K562 (cell line): ENCODE results near the gene CDC5L. TPM values are rescaled to one million over a fixed set of nuclear protein-coding genes. Genes with fewer than 3 reads are reported as not detected.

Source experiments
- BCLAF1 ChIP-seq, 2 experiments: fragments of 450-650 bp in 1 of 2; IDR thresholded peaks; 2 replicates each; pipeline ENCODE4 v1.6.1; 2011 to 2017; ENCODE audit warnings: low read depth in 2 of 2, antibody characterized with exemption in 1 of 2, borderline replicate concordance in 1 of 2, low read length in 1 of 2, mild to moderate bottlenecking in 1 of 2, mixed read lengths in 1 of 2; ENCODE audit not compliant: control insufficient read depth in 1 of 2
- CBFA2T3 ChIP-seq: fragments of 450-650 bp; IDR thresholded peaks from 2 replicates; pipeline ENCODE4 v1.6.1; 2017
- CBX2 ChIP-seq: fragments of 200-600 bp; sonication (generic); IDR thresholded peaks from one replicate; pipeline ENCODE4 v1.6.1; 2012; ENCODE audit warnings: mild to moderate bottlenecking, low read length, inconsistent platforms; ENCODE audit not compliant: insufficient read depth, poor library complexity, severe bottlenecking
- GABPA ChIP-seq: fragments of 200-800 bp; sonication (Bioruptor generic); conservative IDR thresholded peaks from 2 replicates; pipeline ENCODE4 v1.6.1; 2016; ENCODE audit warnings: low read depth, missing genetic modification characterization, missing compliant biosample characterization
- HDAC3 ChIP-seq: fragments of 450-650 bp; IDR thresholded peaks from 2 replicates; pipeline ENCODE4 v1.6.1; 2018; ENCODE audit warnings: borderline replicate concordance, mild to moderate bottlenecking, moderate library complexity; ENCODE audit not compliant: partially characterized antibody
- HSF4 ChIP-seq: fragments of 250-450 bp; sonication (Bioruptor Pico); IDR thresholded peaks from 2 replicates; pipeline ENCODE4 v2.1.2; 2022; ENCODE audit warnings: mild to moderate bottlenecking, moderate library complexity, borderline replicate concordance
- IRF9 ChIP-seq: fragments of 450-650 bp; IDR thresholded peaks from 2 replicates; pipeline ENCODE4 v1.6.1; 2016; ENCODE audit warnings: missing biosample characterization, missing genetic modification characterization
- KLF13 ChIP-seq: fragments of 450-650 bp; IDR thresholded peaks from 2 replicates; pipeline ENCODE4 v1.6.1; 2016; ENCODE audit warnings: missing genetic modification characterization, low read depth, mild to moderate bottlenecking, missing compliant biosample characterization, moderate library complexity, borderline replicate concordance
- LEF1 ChIP-seq: fragments of 450-650 bp; IDR thresholded peaks from 2 replicates; pipeline ENCODE4 v1.6.1; 2016; ENCODE audit warnings: mild to moderate bottlenecking
- MAFK ChIP-seq: IDR thresholded peaks from 2 replicates; pipeline ENCODE4 v1.6.1; 2011; ENCODE audit warnings: low read length, improper control_type of control experiment
- NCOA4 ChIP-seq: fragments of 450-650 bp; IDR thresholded peaks from 2 replicates; pipeline ENCODE4 v1.6.1; 2018; ENCODE audit warnings: mild to moderate bottlenecking; ENCODE audit not compliant: partially characterized antibody
- NR0B1 ChIP-seq: fragments of 450-650 bp; IDR thresholded peaks from one replicate; pipeline ENCODE4 v1.6.1; 2018; ENCODE audit warnings: mild to moderate bottlenecking, moderate library complexity; ENCODE audit not compliant: partially characterized antibody
- NRF1 ChIP-seq, 2 experiments: fragments of 450-650 bp; IDR thresholded peaks in 1 of 2; conservative IDR thresholded peaks in 1 of 2; 2 replicates each; pipeline ENCODE4 v1.6.1; 2014; ENCODE audit warnings: mild to moderate bottlenecking in 2 of 2
- PTRF ChIP-seq: fragments of 450-650 bp; IDR thresholded peaks from 2 replicates; pipeline ENCODE4 v1.6.1; 2016; ENCODE audit warnings: mild to moderate bottlenecking, missing genetic modification characterization, missing compliant biosample characterization
- RBM14 ChIP-seq: fragments of 200-400 bp; formaldehyde crosslinking; IDR thresholded peaks from 2 replicates; pipeline ENCODE4 v1.6.1; 2018; ENCODE audit warnings: low read depth, mild to moderate bottlenecking, low read length, moderate library complexity, borderline replicate concordance; ENCODE audit not compliant: insufficient read depth
- SIX5 ChIP-seq, 2 experiments: IDR thresholded peaks; 2 replicates each; pipeline ENCODE4 v1.6.1; 2011; ENCODE audit warnings: low read length in 2 of 2, borderline replicate concordance in 1 of 2, low read depth in 1 of 2, mild to moderate bottlenecking in 1 of 2, moderate library complexity in 1 of 2; ENCODE audit not compliant: insufficient read depth in 1 of 2
- TRIM28 ChIP-seq: fragments of 450-650 bp; IDR thresholded peaks from 2 replicates; pipeline ENCODE4 v1.6.1; 2017
- USF2 ChIP-seq: sonication (generic); formaldehyde crosslinking; IDR thresholded peaks from 2 replicates; pipeline ENCODE4 v1.5.0; 2020; ENCODE audit warnings: missing genetic modification reagents
- ZBTB33 ChIP-seq: sonication (generic); formaldehyde crosslinking; IDR thresholded peaks from 2 replicates; pipeline ENCODE4 v1.8.1; 2023; ENCODE audit warnings: mild to moderate bottlenecking, missing genetic modification reagents
- ZNF143 ChIP-seq: sonication (generic); formaldehyde crosslinking; IDR thresholded peaks from 2 replicates; pipeline ENCODE4 v1.9.0; 2022; ENCODE audit warnings: mild to moderate bottlenecking, missing genetic modification reagents
- polyA plus RNA-seq, 8 experiments: library from polyadenylated mRNA; depleted of rRNA in 4 of 8; stranded (reverse) in 5 of 8; unstranded in 3 of 8; fragments of >200 nt; fragmentation: Nextera tagmentation in 2 of 8; fragmentation: Illumina TruSeq in 1 of 8; extraction: Ambion mirVana in 2 of 8; extraction: Trizol in 1 of 8; gene quantifications; 2 replicates each; pipeline versions ENCODE4 v1.2.1 to v1.2.3, GENCODE V29; 2011 to 2014; ENCODE audit warnings: inconsistent platforms in 1 of 8, missing spikeins in 1 of 8
- total RNA-seq, 7 experiments: library from RNA; depleted of rRNA in 6 of 7; stranded (reverse); fragments of >200 nt in 6 of 7; fragmentation: Illumina TruSeq in 2 of 7; extraction: Trizol in 2 of 7; gene quantifications; 2 replicates each; pipeline versions ENCODE4 v1.2.1 to v1.2.3, GENCODE V29; 2011 to 2021; ENCODE audit warnings: low replicate concordance in 1 of 7

The CDC5L gene
- total and polyA plus RNA-seq, 9 of the 15 experiments (the other 6 are each of a cell fraction or from before 2014, with no cell fraction given): 22.3 to 44.2 (median 30.8) TPM

- no peak for TF ChIP-seq SIX5 (IDR thresholded peaks at IDR 0.05; ENCODE audit: borderline replicate concordance in 1 of 2, insufficient read depth in 1 of 2, low read depth in 1 of 2, low read length in 2 of 2)
- no peak for TF ChIP-seq GABPA
- TF ChIP-seq ZNF143 (CRISPR knock-in tag): no peak
- TF ChIP-seq KLF13 (tag): no peak
- no peak for TF ChIP-seq NR0B1
- TF ChIP-seq USF2: no peak
- TF ChIP-seq NCOA4: peak; percentile 8
- no peak for TF ChIP-seq TRIM28
- no peak for TF ChIP-seq HDAC3
- no peak for TF ChIP-seq PTRF
- no peak for TF ChIP-seq HSF4 (CRISPR knock-in tag)
- TF ChIP-seq MAFK: peak; percentile 12; the same call in 1 of the 2 replicates
- TF ChIP-seq IRF9 (tag): peak; percentile 5; the same call in 1 of the 2 replicates
- no peak for TF ChIP-seq NRF1 (conservative IDR thresholded peaks at IDR 0.05 in 1 of 2, IDR thresholded peaks at IDR 0.05 in 1 of 2)
- TF ChIP-seq CBFA2T3: peak; percentile 44; the same call in 1 of the 2 replicates
- no peak for TF ChIP-seq RBM14
- no peak for TF ChIP-seq ZBTB33 (CRISPR knock-in tag)
- no peak for TF ChIP-seq CBX2
- TF ChIP-seq BCLAF1 (IDR thresholded peaks at IDR 0.05; ENCODE audit: borderline replicate concordance in 1 of 2, control insufficient read depth in 1 of 2, low read depth in 2 of 2, low read length in 1 of 2): no peak
- peak; percentile 42 for TF ChIP-seq LEF1
Observed at GRCh38 chr6:44456966-44457292, 69.4 kb downstream of the CDC5L start (continued).
